Mesothelial cell of epicardium (in vitro differentiated cells): Measurements from ENCODE around the gene DNAJC7. TPM values are rescaled to one million over a fixed set of nuclear protein-coding genes. Genes with fewer than 3 reads are reported as not detected.

Experiments used
- DNase-seq, 2 experiments: peaks; one replicate each; pipeline ENCODE4 v3.0.0; 2021; ENCODE audit warnings: low spot score in 2 of 2; ENCODE audit not compliant: unreplicated experiment in 2 of 2
- H3K27ac Mint-ChIP-seq: 2 replicates; pipeline ENCODE4 v1.8.0; 2021; ENCODE audit warnings: mixed read lengths
- H3K27me3 Mint-ChIP-seq: 2 replicates; pipeline ENCODE4 v1.8.0; 2021; ENCODE audit warnings: low read depth, mixed read lengths
- H3K36me3 Mint-ChIP-seq: 2 replicates; pipeline ENCODE4 v1.8.0; 2021; ENCODE audit warnings: mixed read lengths
- H3K4me1 Mint-ChIP-seq: 2 replicates; pipeline ENCODE4 v1.8.0; 2021; ENCODE audit warnings: mixed read lengths
- H3K4me3 Mint-ChIP-seq: 2 replicates; pipeline ENCODE4 v1.8.0; 2021; ENCODE audit warnings: mild to moderate bottlenecking, moderate library complexity, mixed read lengths
- H3K9me3 Mint-ChIP-seq: 2 replicates; pipeline ENCODE4 v1.8.0; 2021; ENCODE audit warnings: mixed read lengths
- CTCF ChIP-seq: fragments of 200-600 bp; sonication (generic); IDR thresholded peaks from one replicate; pipeline ENCODE4 v1.5.0; 2021; ENCODE audit warnings: antibody characterized with exemption; ENCODE audit not compliant: unreplicated experiment
- total RNA-seq: library from RNA; stranded (reverse); gene quantifications from 3 replicates; pipeline ENCODE4 v1.2.1, GENCODE V29; 2021

DNAJC7 gene
- total RNA-seq, 1 donor from 2014 or later = 103 TPM

GRCh38 chr17:41948762-41949460 lies 68.3 kb downstream of the DNAJC7 start:
- no peak for DNase-seq
- no peaks in the 10 kb centered on the region for H3K27me3 Mint-ChIP-seq
- no peak overlapping the region for H3K4me3 Mint-ChIP-seq
- no peak overlapping the region for H3K27ac Mint-ChIP-seq
- H3K9me3 Mint-ChIP-seq = no peaks in the 10 kb centered on the region
- no peak for TF ChIP-seq CTCF
- H3K36me3 Mint-ChIP-seq = no peaks in the 10 kb centered on the region
- no peaks in the 10 kb centered on the region for H3K4me1 Mint-ChIP-seq

- Mint-ChIP-seq H3K4me3 (no peak overlapping the region), H3K27me3 (no peaks in the 10 kb centered on the region), H3K36me3 (no peaks in the 10 kb centered on the region), H3K4me1 (no peaks in the 10 kb centered on the region), H3K27ac (no peak overlapping the region), H3K9me3 (no peaks in the 10 kb centered on the region)
- no peak for TF ChIP-seq CTCF
- DNase-seq = no peak
Measured at GRCh38 chr17:41944943-41945342, 72.3 kb downstream of the DNAJC7 start.

- DNase-seq = no peak
- no peaks in the 10 kb centered on the region for H3K4me1 Mint-ChIP-seq
- H3K27ac Mint-ChIP-seq = no peak overlapping the region
- TF ChIP-seq CTCF = no peak
- H3K27me3 Mint-ChIP-seq = no peaks in the 10 kb centered on the region
- H3K36me3 Mint-ChIP-seq = no peaks in the 10 kb centered on the region
- no peak overlapping the region for H3K4me3 Mint-ChIP-seq
- H3K9me3 Mint-ChIP-seq = no peaks in the 10 kb centered on the region
Measured at GRCh38 chr17:41943492-41943891, 73.7 kb downstream of the DNAJC7 start.

- Mint-ChIP-seq H3K9me3 (no peaks in the 10 kb centered on the region), H3K4me3 (no peak overlapping the region), H3K27me3 (no peaks in the 10 kb centered on the region), H3K27ac (no peak overlapping the region), H3K36me3 (no peaks in the 10 kb centered on the region), H3K4me1 (no peaks in the 10 kb centered on the region)
- no peak for TF ChIP-seq CTCF
- no peak for DNase-seq
Measured at GRCh38 chr17:41942626-41943373, 74.4 kb downstream of the DNAJC7 start.

GRCh38 chr17:41941168-41941567 lies 76.1 kb downstream of the DNAJC7 start:
- no peak for TF ChIP-seq CTCF
- Mint-ChIP-seq H3K36me3 (no peaks in the 10 kb centered on the region), H3K4me3 (no peak overlapping the region), H3K27me3 (no peaks in the 10 kb centered on the region), H3K27ac (no peak overlapping the region), H3K9me3 (no peaks in the 10 kb centered on the region), H3K4me1 (no peaks in the 10 kb centered on the region)
- DNase-seq = no peak
